ENCODE data around the gene SLC16A9. TPM values are rescaled to one million over a fixed set of nuclear protein-coding genes. Genes with fewer than 3 reads are reported as not detected.

Gene SLC16A9
- polyA plus RNA-seq, 1 of the 3 experiments (the other 2 are of a cell fraction): 4.7 TPM

DNA sequence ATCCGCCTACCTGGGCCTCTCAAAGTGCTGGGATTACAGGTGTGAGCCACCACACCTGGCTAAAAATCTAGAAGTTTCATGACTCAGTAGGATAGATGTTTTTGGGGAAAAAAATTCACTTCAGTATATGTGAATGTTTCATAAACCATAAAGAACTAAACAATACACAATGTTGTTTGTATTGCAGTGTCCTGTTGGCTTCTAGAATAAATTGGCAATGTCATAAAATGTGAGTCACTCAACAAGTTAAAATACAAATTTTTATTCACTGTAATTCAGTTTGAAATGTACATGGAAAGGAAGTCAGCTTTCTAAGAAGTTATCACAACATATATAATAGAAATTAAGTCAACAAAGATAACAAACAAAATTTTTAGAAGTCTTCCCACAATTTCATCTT lies 27.1 kb upstream of the SLC16A9 start:
- H3K9me3 ChIP-seq: no peaks in the 10 kb centered on the region
- WGBS (ENCODE audit: low lambda C conversion rate): 36% methylated on average over 1 of the region's 1 CpG

DNA sequence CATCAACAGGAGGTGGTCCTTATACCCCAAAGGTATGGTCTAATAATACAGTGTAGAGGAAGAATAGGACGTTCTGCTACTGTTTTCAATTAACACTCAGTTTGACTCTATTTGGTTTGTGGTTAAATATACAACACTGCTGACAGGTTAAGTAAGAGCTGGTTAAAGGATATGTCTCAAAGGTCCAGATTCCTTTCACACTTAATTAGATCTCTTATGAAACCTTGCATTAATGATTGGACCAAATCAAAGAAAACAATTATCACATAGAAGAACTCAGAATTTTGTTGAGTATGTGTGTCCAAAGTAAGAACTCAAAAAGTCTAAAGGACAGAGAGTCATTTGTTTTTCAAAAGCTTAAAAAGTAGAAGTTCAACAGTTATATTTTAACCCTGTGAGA lies 25.6 kb upstream of the SLC16A9 start:
- no peak overlapping the region for H3K27ac ChIP-seq (ENCODE audit: low read depth in 2 of 2, low read length in 1 of 2)
- H3K79me2 ChIP-seq (ENCODE audit: insufficient read depth): no peaks in the 10 kb centered on the region
- no peak for DNase-seq
- no peaks in the 10 kb centered on the region for H3F3A ChIP-seq (replicated peaks; ENCODE audit: insufficient read depth)
- no peak for TF ChIP-seq FOSL2 (IDR thresholded peaks at IDR 0.05; ENCODE audit: borderline replicate concordance, low read depth)
- TF ChIP-seq POLR2AphosphoS5 (IDR thresholded peaks at IDR 0.05; ENCODE audit: low read depth, low read length): no peak
- no peak for TF ChIP-seq FOXJ3 (CRISPR knock-in tag; IDR thresholded peaks at IDR 0.05)
- no peak for TF ChIP-seq ELF1 (IDR thresholded peaks at IDR 0.05)
- TF ChIP-seq, protein P1, sequence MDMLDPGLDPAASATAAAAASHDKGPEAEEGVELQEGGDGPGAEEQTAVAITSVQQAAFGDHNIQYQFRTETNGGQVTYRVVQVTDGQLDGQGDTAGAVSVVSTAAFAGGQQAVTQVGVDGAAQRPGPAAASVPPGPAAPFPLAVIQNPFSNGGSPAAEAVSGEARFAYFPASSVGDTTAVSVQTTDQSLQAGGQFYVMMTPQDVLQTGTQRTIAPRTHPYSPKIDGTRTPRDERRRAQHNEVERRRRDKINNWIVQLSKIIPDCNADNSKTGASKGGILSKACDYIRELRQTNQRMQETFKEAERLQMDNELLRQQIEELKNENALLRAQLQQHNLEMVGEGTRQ (IDR thresholded peaks at IDR 0.05; ENCODE audit: borderline replicate concordance, low read depth, low read length): no peak
- no peak for TF ChIP-seq JUND (IDR thresholded peaks at IDR 0.05)
- no peak for TF ChIP-seq RFX5 (IDR thresholded peaks at IDR 0.05; ENCODE audit: low read length)
- no peak for TF ChIP-seq RCOR1 (IDR thresholded peaks at IDR 0.05; ENCODE audit: low read length)
- TF ChIP-seq TAF1 (IDR thresholded peaks at IDR 0.05; ENCODE audit: borderline replicate concordance, low read depth, low read length): no peak
- TF ChIP-seq CHD2 (IDR thresholded peaks at IDR 0.05; ENCODE audit: low read length, partially characterized antibody): no peak
- TF ChIP-seq GATA2 (CRISPR knock-in tag; IDR thresholded peaks at IDR 0.05): no peak
- TF ChIP-seq MXI1 (IDR thresholded peaks at IDR 0.05; ENCODE audit: low read depth, low read length): no peak
- no peak for TF ChIP-seq RXRA (IDR thresholded peaks at IDR 0.05; ENCODE audit: borderline replicate concordance, low read depth)
- no peak for TF ChIP-seq TEAD4 (IDR thresholded peaks at IDR 0.05; ENCODE audit: borderline replicate concordance, insufficient read depth)
- no peak for TF ChIP-seq TCF12 (IDR thresholded peaks at IDR 0.05)
- no peak overlapping the region for H2AFZ ChIP-seq (ENCODE audit: low read depth)
- no peaks in the 10 kb centered on the region for H3K9me2 ChIP-seq
- WGBS (ENCODE audit: low lambda C conversion rate): 15% methylated on average over 1 of the region's 1 CpG
- H3K4me2 ChIP-seq: no peak overlapping the region
- H3K9ac ChIP-seq: no peak overlapping the region
- no peak overlapping the region for H3K4me3 ChIP-seq (ENCODE audit: low read depth in 2 of 2, low read length in 1 of 2)
- ChIA-PET CTCF (interaction anchor here (0.8 kb wide), 1 partner anchor 12 kb away, joined by 3 read pairs; no protein-coding TSS in a partner anchor), POLR2A (no interaction called here)
- H3K4me1 ChIP-seq (ENCODE audit: control insufficient read depth in 1 of 2, insufficient read depth in 2 of 2, low read depth in 1 of 2, low read length in 1 of 2): no peaks in the 10 kb centered on the region
- H3K9me3 ChIP-seq: no peaks in the 10 kb centered on the region
- H3K27me3 ChIP-seq (ENCODE audit: insufficient read depth): no peaks in the 10 kb centered on the region
- H4K20me1 ChIP-seq (ENCODE audit: insufficient read depth): no peaks in the 10 kb centered on the region
- H3K36me3 ChIP-seq (replicated peaks in 1 of 2; ENCODE audit: control insufficient read depth in 1 of 2, insufficient read depth in 2 of 2, low read length in 1 of 2): no peaks in the 10 kb centered on the region

More for the DNA sequence above, 27.1 kb upstream of the SLC16A9 start:
- no peak for TF ChIP-seq ELF1 (IDR thresholded peaks at IDR 0.05)
- no peak for TF ChIP-seq EZH2phosphoT487 (IDR thresholded peaks at IDR 0.05; ENCODE audit: borderline replicate concordance, low read depth)
- no peak for TF ChIP-seq JUND (IDR thresholded peaks at IDR 0.05)
- TF ChIP-seq NRF1 (IDR thresholded peaks at IDR 0.05; ENCODE audit: low read depth, low read length): no peak
- TF ChIP-seq CHD2 (IDR thresholded peaks at IDR 0.05; ENCODE audit: low read length, partially characterized antibody): no peak
- TF ChIP-seq, protein P2, sequence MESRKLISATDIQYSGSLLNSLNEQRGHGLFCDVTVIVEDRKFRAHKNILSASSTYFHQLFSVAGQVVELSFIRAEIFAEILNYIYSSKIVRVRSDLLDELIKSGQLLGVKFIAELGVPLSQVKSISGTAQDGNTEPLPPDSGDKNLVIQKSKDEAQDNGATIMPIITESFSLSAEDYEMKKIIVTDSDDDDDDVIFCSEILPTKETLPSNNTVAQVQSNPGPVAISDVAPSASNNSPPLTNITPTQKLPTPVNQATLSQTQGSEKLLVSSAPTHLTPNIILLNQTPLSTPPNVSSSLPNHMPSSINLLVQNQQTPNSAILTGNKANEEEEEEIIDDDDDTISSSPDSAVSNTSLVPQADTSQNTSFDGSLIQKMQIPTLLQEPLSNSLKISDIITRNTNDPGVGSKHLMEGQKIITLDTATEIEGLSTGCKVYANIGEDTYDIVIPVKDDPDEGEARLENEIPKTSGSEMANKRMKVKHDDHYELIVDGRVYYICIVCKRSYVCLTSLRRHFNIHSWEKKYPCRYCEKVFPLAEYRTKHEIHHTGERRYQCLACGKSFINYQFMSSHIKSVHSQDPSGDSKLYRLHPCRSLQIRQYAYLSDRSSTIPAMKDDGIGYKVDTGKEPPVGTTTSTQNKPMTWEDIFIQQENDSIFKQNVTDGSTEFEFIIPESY (IDR thresholded peaks at IDR 0.05; ENCODE audit: borderline replicate concordance, low read depth): no peak
- no peak for TF ChIP-seq RFX5 (IDR thresholded peaks at IDR 0.05; ENCODE audit: low read length)
- no peak for TF ChIP-seq TAF1 (IDR thresholded peaks at IDR 0.05; ENCODE audit: borderline replicate concordance, low read depth, low read length)
- TF ChIP-seq, protein P1 (IDR thresholded peaks at IDR 0.05; ENCODE audit: borderline replicate concordance, low read depth, low read length): no peak
- TF ChIP-seq YY1 (IDR thresholded peaks at IDR 0.05; ENCODE audit: low read depth): no peak
- TF ChIP-seq MEF2A (IDR thresholded peaks at IDR 0.05; ENCODE audit: borderline replicate concordance, low read depth): no peak
- no peak for TF ChIP-seq POLR2AphosphoS5 (IDR thresholded peaks at IDR 0.05; ENCODE audit: low read depth, low read length)
- no peak for TF ChIP-seq RCOR1 (IDR thresholded peaks at IDR 0.05; ENCODE audit: low read length)
- TF ChIP-seq FOSL2 (IDR thresholded peaks at IDR 0.05; ENCODE audit: borderline replicate concordance, low read depth): no peak
- TF ChIP-seq, protein P3, sequence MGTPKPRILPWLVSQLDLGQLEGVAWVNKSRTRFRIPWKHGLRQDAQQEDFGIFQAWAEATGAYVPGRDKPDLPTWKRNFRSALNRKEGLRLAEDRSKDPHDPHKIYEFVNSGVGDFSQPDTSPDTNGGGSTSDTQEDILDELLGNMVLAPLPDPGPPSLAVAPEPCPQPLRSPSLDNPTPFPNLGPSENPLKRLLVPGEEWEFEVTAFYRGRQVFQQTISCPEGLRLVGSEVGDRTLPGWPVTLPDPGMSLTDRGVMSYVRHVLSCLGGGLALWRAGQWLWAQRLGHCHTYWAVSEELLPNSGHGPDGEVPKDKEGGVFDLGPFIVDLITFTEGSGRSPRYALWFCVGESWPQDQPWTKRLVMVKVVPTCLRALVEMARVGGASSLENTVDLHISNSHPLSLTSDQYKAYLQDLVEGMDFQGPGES (IDR thresholded peaks at IDR 0.05; ENCODE audit: low read depth, low read length): no peak
- no peak for TF ChIP-seq GABPA (IDR thresholded peaks at IDR 0.05; ENCODE audit: low read depth)
- TF ChIP-seq MXI1 (IDR thresholded peaks at IDR 0.05; ENCODE audit: low read depth, low read length): no peak
- TF ChIP-seq FOXM1 (IDR thresholded peaks at IDR 0.05; ENCODE audit: low read depth): no peak
- DNase-seq: no peak
- no peaks in the 10 kb centered on the region for H3K27me3 ChIP-seq (ENCODE audit: insufficient read depth)
- H3K4me3 ChIP-seq (ENCODE audit: low read depth in 2 of 2, low read length in 1 of 2): no peak overlapping the region
- H3K27ac ChIP-seq (ENCODE audit: low read depth in 2 of 2, low read length in 1 of 2): no peak overlapping the region
- no peaks in the 10 kb centered on the region for H3K79me2 ChIP-seq (ENCODE audit: insufficient read depth)
- H3K4me2 ChIP-seq: no peak overlapping the region
- no peaks in the 10 kb centered on the region for H3K9me2 ChIP-seq
- H4K20me1 ChIP-seq (ENCODE audit: insufficient read depth): no peaks in the 10 kb centered on the region
- H3F3A ChIP-seq (replicated peaks; ENCODE audit: insufficient read depth): no peaks in the 10 kb centered on the region
- POLR2A ChIA-PET: no interaction called here
- CTCF ChIA-PET: no interaction called here
- H2AFZ ChIP-seq (ENCODE audit: low read depth): no peak overlapping the region
- H3K4me1 ChIP-seq (ENCODE audit: control insufficient read depth in 1 of 2, insufficient read depth in 2 of 2, low read depth in 1 of 2, low read length in 1 of 2): no peaks in the 10 kb centered on the region
- H3K9ac ChIP-seq: no peak overlapping the region
- H3K36me3 ChIP-seq (replicated peaks in 1 of 2; ENCODE audit: control insufficient read depth in 1 of 2, insufficient read depth in 2 of 2, low read length in 1 of 2): no peaks in the 10 kb centered on the region
